Thymus (tissue), 11 donors: ENCODE data around the gene OAS3. TPM values are rescaled to one million over a fixed set of nuclear protein-coding genes. Genes with fewer than 3 reads are reported as not detected.
"Not testable (repeated sequence)": the region's sequence is repeated elsewhere in the genome, so short reads cannot be mapped to it uniquely, and the experiment has no call there.

Experiments used
- DNase-seq, 9 donors: peaks; one replicate each; pipeline ENCODE4 v3.0.0-alpha.2; 2013; ENCODE audit warnings: low spot score in 9 of 9, low read depth in 6 of 9, missing footprints in 1 of 9
- H3K27ac ChIP-seq, 2 donors: one replicate each; pipeline ENCODE4 v1.5.1; 2013; ENCODE audit warnings: control low read depth in 1 of 2, low read depth in 1 of 2, low read length in 1 of 2, mild to moderate bottlenecking in 1 of 2, moderate library complexity in 1 of 2
- H3K27me3 ChIP-seq, 2 donors: one replicate each; pipeline ENCODE4 v1.5.1; 2013; ENCODE audit warnings: low read length in 1 of 2; ENCODE audit not compliant: control insufficient read depth in 2 of 2, insufficient read depth in 1 of 2
- H3K36me3 ChIP-seq, 2 donors: one replicate each; pipeline ENCODE4 v1.5.1; 2013; ENCODE audit warnings: low read length in 1 of 2, mild to moderate bottlenecking in 1 of 2, moderate library complexity in 1 of 2; ENCODE audit not compliant: control insufficient read depth in 2 of 2, insufficient read depth in 2 of 2
- H3K4me1 ChIP-seq, 2 donors: one replicate each; pipeline ENCODE4 v1.5.1; 2013; ENCODE audit warnings: low read length in 2 of 2; ENCODE audit not compliant: control insufficient read depth in 2 of 2, insufficient read depth in 2 of 2
- H3K4me3 ChIP-seq, 2 donors: one replicate each; pipeline ENCODE4 v1.5.1; 2013; ENCODE audit warnings: low read length in 2 of 2, control low read depth in 1 of 2, mild to moderate bottlenecking in 1 of 2
- H3K9me3 ChIP-seq, 2 donors: one replicate each; pipeline ENCODE4 v1.5.1; 2013; ENCODE audit warnings: low read length in 1 of 2, mild to moderate bottlenecking in 1 of 2; ENCODE audit not compliant: control insufficient read depth in 2 of 2, insufficient read depth in 1 of 2
- WGBS: extraction: QIAGEN DNeasy Blood & Tissue Kit; methylation state at CpG from one replicate; pipeline ENCODE4 v1.1.7; 2013; 5-methylcytosine and 5-hydroxymethylcytosine counted together
- polyA plus RNA-seq: library from polyadenylated mRNA; stranded (reverse); fragments of 200-250 nt; gene quantifications from one replicate; pipeline ENCODE4 v1.2.3, GENCODE V29; 2013
- total RNA-seq: library from RNA; stranded (reverse); fragments of 120-200 nt; gene quantifications from one replicate; pipeline ENCODE4 v1.2.4, GENCODE V29; 2013
- donor health status: healthy.

The OAS3 gene
- total and polyA plus RNA-seq, 2 donors, result 10.2 to 12.7 TPM

DNA sequence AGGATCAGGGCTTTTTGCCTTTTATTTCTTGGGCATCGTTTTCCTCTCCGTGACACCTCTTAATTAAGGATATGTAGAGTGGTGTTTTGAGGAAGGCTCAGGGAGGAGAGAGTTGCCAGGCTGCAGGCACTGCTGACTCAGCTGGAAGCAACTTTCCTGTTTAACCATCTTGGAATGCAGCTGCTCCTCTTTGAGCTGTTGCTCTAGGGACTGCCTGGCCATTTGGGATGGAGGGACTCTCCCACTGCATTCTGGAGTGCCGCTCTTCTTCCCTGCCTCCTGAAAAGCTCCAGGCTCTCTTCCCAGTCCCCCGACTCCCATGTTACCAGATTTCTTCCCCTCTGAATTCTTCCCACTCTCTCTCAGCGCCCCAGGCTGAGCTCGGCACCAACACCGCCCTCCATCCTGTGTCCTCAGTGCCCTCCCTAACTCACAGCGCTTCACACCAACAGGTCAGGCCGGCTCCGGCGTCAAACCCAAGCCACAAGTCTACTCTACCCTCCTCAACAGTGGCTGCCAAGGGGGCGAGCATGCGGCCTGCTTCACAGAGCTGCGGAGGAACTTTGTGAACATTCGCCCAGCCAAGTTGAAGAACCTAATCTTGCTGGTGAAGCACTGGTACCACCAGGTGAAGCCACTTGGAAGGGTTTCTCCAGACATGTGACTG, 5.9 kb downstream of the OAS3 start:
- Histone ChIP-seq H3K9me3 (no peaks in the 10 kb centered on the region), H3K36me3 (peaks cover 8 to 15% of the 10 kb centered on the region in 2 donors), H3K27ac (no peak overlapping the region), H3K27me3 (no peaks in the 10 kb centered on the region), H3K4me1 (peaks cover 7 to 12% of the 10 kb centered on the region in 2 donors), H3K4me3 (no peak overlapping the region)
- no peak for DNase-seq
- 98% methylated on average over 15 of the region's 15 CpGs for WGBS

GRCh38 chr12:112945515-112945914, 7.2 kb downstream of the OAS3 start:
- H3K9me3 ChIP-seq, result no peaks in the 10 kb centered on the region
- 98% methylated on average over 4 of the region's 4 CpGs for WGBS
- H3K36me3 ChIP-seq, result peaks cover 10 to 17% of the 10 kb centered on the region in 2 donors
- DNase-seq, result no peak
- no peaks in the 10 kb centered on the region for H3K4me1 ChIP-seq
- no peaks in the 10 kb centered on the region for H3K27me3 ChIP-seq
- no peak overlapping the region for H3K4me3 ChIP-seq
- H3K27ac ChIP-seq, result no peak overlapping the region

DNA sequence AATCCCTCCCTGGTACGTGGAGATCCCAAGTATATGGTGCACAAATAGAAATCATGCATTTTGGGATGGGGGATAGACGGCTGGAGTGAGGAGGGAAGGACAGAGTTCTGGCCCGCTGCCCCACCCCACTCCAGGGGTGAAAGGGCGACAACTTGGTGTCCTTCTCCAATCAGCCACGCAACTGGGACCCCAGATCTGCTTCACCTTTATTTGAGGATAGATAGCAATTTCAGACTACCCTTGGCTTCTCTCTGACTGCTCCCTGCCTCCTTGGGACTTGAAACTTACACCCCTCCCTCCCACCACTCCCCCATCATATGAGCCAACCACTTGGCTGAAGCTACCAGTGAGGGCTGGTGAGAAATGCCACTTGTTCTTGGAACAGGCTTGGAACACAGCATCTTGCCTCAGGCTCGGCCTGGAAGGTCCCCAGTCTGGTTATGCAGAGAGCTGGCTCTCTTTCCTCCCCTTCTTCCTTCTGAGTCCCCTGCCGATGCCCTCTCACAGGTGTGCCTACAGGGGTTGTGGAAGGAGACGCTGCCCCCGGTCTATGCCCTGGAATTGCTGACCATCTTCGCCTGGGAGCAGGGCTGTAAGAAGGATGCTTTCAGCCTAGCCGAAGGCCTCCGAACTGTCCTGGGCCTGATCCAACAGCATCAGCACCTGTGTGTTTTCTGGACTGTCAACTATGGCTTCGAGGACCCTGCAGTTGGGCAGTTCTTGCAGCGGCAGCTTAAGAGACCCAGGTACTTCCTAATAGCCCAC, 8.1 kb downstream of the OAS3 start:
- Histone ChIP-seq H3K4me1 (no peaks in the 10 kb centered on the region), H3K4me3 (no peak overlapping the region), H3K36me3 (peaks cover 13 to 21% of the 10 kb centered on the region in 2 donors), H3K9me3 (no peaks in the 10 kb centered on the region), H3K27me3 (no peaks in the 10 kb centered on the region), H3K27ac (no peak overlapping the region)
- DNase-seq, result no peak
- WGBS, result 96% methylated on average over 14 of the region's 14 CpGs

GRCh38 chr12:112947314-112947713, 9.0 kb downstream of the OAS3 start:
- Histone ChIP-seq H3K4me1 (no peaks in the 10 kb centered on the region), H3K27me3 (no peaks in the 10 kb centered on the region), H3K36me3 (peaks cover 8 to 24% of the 10 kb centered on the region in 2 donors), H3K4me3 (no peak overlapping the region), H3K9me3 (no peaks in the 10 kb centered on the region), H3K27ac (no peak overlapping the region)
- 0% methylated on average over 1 of the region's 1 CpG for WGBS
- DNase-seq, result no peak

DNA sequence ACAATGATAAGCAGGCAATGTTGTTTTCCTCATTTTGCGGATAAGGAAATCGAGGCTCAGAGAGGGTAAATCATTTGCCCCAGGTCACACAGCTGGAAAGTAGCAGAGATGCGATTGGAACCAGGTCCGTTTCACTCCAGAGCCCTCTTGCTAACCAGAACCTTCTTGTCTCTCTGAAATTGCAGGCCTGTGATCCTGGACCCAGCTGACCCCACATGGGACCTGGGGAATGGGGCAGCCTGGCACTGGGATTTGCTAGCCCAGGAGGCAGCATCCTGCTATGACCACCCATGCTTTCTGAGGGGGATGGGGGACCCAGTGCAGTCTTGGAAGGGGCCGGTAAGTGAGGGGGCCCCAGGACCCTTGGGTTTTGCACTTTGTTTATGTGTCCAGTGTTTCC, 9.5 kb downstream of the OAS3 start:
- 98% methylated on average over 5 of the region's 5 CpGs for WGBS
- H3K4me3 ChIP-seq, result no peak overlapping the region
- no peaks in the 10 kb centered on the region for H3K9me3 ChIP-seq
- H3K27ac ChIP-seq, result no peak overlapping the region
- H3K36me3 ChIP-seq, result peaks cover 8 to 24% of the 10 kb centered on the region in 2 donors
- no peaks in the 10 kb centered on the region for H3K27me3 ChIP-seq
- H3K4me1 ChIP-seq, result no peaks in the 10 kb centered on the region
- DNase-seq, result no peak

DNA sequence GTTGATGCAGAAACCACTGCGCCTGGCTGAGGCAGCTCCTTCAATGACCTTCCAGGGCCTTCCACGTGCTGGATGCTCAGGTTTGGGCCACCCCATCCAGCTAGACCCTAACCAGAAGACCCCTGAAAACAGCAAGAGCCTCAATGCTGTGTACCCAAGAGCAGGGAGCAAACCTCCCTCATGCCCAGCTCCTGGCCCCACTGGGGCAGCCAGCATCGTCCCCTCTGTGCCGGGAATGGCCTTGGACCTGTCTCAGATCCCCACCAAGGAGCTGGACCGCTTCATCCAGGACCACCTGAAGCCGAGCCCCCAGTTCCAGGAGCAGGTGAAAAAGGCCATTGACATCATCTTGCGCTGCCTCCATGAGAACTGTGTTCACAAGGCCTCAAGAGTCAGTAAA, 10.5 kb downstream of the OAS3 start:
- H3K4me1 ChIP-seq, result no peaks in the 10 kb centered on the region
- DNase-seq, result no peak
- 97% methylated on average over 7 of the region's 7 CpGs for WGBS

DNA sequence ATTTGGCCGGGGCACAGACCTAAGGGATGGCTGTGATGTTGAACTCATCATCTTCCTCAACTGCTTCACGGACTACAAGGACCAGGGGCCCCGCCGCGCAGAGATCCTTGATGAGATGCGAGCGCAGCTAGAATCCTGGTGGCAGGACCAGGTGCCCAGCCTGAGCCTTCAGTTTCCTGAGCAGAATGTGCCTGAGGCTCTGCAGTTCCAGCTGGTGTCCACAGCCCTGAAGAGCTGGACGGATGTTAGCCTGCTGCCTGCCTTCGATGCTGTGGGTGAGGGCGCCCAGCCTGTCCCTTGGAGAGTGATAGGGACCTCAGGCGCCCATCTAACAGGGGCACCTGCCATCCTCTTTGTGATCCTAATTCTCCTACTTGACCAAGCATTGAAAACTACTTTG, 12.4 kb downstream of the OAS3 start:
- Histone ChIP-seq H3K4me1 (no peaks in the 10 kb centered on the region), H3K4me3 (no peak overlapping the region), H3K27ac (no peak overlapping the region), H3K36me3 (peaks cover 8 to 19% of the 10 kb centered on the region in 2 donors), H3K9me3 (no peaks in the 10 kb centered on the region), H3K27me3 (no peaks in the 10 kb centered on the region)
- DNase-seq, result no peak
- 97% methylated on average over 11 of the region's 11 CpGs for WGBS

More for the DNA sequence above, 10.5 kb downstream of the OAS3 start:
- H3K36me3 ChIP-seq, result peaks cover 8 to 24% of the 10 kb centered on the region in 2 donors
- H3K27ac ChIP-seq, result no peak overlapping the region
- no peaks in the 10 kb centered on the region for H3K27me3 ChIP-seq
- H3K4me3 ChIP-seq, result no peak overlapping the region
- H3K9me3 ChIP-seq, result no peaks in the 10 kb centered on the region

GRCh38 chr12:112957125-112957524, 18.9 kb downstream of the OAS3 start:
- WGBS, result over 99% methylated on average over 4 of the region's 4 CpGs
- H3K27ac ChIP-seq, H3K9me3 ChIP-seq, H3K27me3 ChIP-seq, DNase-seq, H3K4me1 ChIP-seq, H3K4me3 ChIP-seq: not testable (repeated sequence)
- H3K36me3 ChIP-seq, result peaks cover 0 to 12% of the 10 kb centered on the region in 2 donors

DNA sequence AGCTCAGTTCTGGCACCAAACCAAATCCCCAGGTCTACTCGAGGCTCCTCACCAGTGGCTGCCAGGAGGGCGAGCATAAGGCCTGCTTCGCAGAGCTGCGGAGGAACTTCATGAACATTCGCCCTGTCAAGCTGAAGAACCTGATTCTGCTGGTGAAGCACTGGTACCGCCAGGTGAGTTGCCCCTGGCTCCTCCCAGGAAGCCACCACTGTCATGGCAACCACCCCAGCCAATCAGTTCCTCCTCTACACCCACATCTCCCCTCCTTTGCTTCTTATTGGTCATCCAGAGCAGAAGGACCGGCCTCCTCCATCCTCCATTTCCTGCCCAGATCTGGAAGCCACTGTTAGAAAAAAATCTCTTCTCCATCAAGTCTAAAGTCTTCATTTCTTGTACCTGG, 22.8 kb downstream of the OAS3 start:
- Histone ChIP-seq H3K36me3 (peaks cover 23 to 26% of the 10 kb centered on the region in 2 donors), H3K4me3 (no peak overlapping the region)
- WGBS, result 87% methylated on average over 7 of the region's 7 CpGs

More for the DNA sequence above, 22.8 kb downstream of the OAS3 start:
- Histone ChIP-seq H3K4me1 (no peaks in the 10 kb centered on the region), H3K27me3 (no peaks in the 10 kb centered on the region), H3K9me3 (peaks cover 1 to 4% of the 10 kb centered on the region in 2 donors), H3K27ac (no peak overlapping the region)
- no peak for DNase-seq
